Stimulated activated CD4-positive, alpha-beta T cell treated with anti-CD3 and anti-CD28 coated beads, Interleukin-12 subunit alpha, Interleukin-12 subunit beta, amount 100 ng/mL, for 48 hours (primary cell): ENCODE results near the gene PTPN1.
"Not testable (repeated sequence)": the region's sequence is repeated elsewhere in the genome, so short reads cannot be mapped to it uniquely, and the experiment has no call there.

ENCODE experiments used
- DNase-seq, 3 donors: peaks; one replicate each; pipeline ENCODE4 v3.0.0-alpha.2; 2020; ENCODE audit warnings: low read depth in 2 of 3, low spot score in 1 of 3

PTPN1 gene

DNA sequence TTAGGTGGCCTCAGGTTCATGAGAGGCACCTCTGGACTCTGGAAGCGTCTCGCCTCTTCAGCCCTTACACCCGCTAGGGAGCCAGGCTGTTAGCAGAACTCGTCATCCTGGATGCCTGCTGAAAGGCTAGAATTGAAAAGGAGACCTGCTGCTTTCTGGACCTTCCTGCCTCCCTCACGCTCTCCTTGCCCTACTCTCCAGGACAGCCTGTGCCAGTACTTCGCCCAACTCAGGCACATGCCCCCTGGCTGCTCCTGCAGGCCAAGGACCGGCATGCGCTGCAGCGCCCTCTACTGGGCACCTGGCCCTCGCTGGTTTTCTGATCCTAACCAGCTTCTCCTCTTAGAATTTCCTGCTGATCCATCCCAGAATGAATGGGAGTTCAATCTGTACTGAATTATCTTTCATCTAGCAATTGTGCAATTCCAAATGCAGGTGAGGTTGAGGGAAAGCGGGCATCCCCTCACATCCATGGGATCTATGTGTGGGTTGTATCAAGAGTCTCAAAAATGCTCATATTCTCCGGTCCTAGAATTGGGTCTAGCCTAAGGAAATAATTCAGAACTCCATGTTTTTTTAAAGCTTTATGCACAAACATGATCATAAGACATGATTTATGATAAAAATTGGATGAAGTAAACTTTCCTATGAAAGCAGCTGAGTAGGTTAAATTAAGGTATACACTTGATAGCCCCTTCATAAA is 78.0 kb downstream of the PTPN1 start:
- peak; percentile 54 to 75 (median 71) for DNase-seq

DNA sequence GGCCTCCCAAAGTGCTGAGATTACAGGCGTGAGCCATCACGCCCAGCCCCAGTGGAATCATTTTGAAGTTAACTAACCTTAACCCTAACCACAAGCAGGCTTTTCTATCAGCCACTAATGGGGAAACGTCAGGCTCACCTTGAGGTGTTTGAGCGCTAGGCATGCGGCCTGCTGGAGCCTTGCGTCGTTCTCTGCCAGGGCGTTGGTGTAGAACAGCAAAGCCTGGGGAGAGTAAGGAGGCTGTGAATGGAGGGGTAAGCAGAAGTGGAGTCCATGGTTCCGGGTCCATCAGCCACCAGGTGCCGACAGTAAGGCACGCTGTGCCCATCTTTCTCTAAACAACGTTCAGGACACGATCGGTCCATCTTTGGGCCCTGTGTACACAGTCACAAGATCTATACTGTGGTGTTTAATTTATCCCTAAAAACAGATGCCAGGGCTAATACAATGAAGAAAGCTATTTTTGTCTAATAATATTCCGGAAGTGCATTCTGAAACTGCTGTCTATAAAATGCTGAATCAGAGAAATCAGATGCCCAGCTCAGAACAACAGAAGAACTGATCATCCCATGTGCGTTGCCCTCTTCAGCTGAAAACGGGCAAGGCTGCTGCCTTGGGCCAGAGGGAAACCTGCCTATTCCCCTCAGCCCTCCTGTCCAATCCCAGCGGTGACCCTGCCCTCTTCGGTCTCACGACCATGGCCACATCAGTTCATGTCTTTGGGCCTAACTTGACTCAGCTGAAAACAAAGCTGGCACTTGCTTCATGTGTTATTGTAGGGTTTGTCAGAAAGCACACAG is 79.6 kb downstream of the PTPN1 start:
- DNase-seq: no peak

DNA sequence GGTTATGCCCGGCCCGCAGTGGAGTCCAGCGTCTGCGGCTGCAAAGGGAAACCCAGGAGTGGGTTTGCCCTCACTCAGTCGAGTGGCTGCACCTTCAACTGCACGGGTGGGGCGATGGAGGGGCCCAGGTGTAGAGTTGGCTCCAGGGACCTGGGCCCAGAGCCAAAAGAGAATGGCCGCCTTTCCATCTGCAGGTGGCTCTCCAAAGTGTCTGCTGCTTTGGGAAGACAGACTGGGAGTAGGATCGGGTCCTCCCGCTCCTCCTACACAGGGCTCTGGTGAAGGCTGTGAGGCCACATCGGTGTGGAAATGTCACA is 80.1 kb downstream of the PTPN1 start:
- DNase-seq: no peak

DNA sequence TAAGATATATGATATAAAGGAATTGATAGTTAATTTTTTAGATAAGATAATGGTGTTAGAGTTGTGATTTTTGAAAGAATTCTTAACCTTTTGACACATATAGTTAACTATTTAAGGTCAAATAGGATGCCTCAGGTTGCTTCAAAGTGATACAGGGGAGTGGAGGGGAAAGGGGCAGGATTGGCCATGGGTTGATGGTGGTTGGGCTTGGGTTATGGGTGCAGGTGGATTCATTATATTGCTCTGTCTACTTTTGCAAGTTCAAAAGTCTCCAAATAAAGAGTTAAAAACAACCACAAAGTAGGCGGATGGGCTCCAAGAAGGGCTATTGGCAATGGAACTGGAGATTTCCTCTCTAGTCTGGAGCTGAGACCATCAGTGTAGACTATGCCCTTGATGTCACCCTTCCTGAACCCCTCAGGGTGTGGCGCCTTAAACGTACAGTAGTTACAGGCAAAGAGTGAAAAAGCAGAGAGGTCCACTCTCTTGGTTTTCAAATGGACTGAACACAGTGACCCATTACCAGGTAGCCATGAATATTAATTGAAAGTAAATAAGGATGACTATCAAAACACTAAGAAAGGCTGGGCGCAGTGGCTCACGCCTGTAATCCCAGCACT is 81.2 kb downstream of the PTPN1 start:
- no peak for DNase-seq

DNA sequence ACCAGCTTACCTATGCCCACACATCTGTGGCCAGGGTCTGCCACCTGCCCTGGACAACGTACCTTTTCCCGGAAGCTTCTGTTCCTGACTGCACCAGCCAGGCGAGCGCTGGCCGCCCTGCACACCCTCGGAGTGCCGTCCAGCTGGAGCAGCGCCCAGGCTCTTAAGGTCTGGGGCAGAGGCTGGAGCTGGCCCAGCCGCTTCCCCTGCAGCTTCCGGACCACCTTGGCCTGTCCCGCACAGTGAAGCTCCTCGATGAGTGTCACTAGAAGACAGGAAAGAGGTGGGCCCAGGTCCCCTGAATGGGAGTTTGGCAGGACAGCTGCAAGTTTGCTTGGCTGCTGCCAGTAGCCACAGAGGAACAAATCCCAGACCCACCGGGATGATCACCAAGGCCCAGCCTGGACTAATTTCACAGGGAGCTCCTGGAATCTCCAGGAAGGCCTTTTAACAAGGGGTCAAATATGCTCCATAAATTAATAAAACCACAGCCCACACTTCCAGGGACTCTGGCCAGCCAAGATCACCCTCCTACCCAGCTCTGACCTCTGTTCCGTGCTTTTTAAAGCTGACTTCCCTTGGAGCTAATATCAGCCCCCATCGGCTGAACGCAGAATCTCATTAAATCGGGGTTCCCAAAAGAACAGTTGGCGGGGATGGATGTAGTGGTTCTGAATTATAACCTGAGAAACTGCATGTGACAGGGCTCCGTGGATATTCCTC is 82.3 kb downstream of the PTPN1 start:
- DNase-seq: no peak

DNA sequence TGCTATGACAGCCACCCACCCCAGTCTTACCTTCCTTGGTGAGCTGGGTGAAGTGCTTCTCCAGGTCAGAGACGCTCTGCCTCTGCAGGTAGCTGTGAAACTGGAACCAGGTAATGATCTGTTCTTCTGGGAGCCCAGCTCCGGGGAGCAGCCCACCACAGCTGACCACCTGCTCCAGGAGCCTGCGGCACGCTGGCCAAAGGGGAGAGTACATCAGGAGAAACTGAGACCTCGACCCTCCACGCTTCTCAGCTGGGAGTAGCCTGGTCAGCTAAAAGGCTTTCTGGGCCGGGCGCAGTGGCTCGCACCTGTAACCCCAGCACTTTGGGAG is 82.8 kb downstream of the PTPN1 start:
- no peak for DNase-seq

DNA sequence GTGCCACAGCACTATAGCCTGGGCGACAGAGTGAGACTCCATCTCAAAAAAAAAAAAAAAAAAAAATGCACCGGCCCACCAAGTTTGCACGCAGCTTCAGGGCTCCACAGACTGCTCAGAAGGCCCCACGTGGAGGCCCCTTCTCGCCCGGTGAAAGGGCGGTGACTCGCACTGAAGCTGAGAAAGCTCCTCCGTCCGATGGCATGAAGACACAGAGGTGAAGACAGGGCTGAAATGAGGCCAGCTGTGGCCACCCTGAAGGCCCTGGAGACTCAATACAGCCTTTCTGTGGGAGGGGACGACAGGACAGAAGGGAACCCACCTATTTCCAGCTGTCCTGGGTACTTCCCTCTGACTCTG is 84.0 kb downstream of the PTPN1 start:
- no peak for DNase-seq

DNA sequence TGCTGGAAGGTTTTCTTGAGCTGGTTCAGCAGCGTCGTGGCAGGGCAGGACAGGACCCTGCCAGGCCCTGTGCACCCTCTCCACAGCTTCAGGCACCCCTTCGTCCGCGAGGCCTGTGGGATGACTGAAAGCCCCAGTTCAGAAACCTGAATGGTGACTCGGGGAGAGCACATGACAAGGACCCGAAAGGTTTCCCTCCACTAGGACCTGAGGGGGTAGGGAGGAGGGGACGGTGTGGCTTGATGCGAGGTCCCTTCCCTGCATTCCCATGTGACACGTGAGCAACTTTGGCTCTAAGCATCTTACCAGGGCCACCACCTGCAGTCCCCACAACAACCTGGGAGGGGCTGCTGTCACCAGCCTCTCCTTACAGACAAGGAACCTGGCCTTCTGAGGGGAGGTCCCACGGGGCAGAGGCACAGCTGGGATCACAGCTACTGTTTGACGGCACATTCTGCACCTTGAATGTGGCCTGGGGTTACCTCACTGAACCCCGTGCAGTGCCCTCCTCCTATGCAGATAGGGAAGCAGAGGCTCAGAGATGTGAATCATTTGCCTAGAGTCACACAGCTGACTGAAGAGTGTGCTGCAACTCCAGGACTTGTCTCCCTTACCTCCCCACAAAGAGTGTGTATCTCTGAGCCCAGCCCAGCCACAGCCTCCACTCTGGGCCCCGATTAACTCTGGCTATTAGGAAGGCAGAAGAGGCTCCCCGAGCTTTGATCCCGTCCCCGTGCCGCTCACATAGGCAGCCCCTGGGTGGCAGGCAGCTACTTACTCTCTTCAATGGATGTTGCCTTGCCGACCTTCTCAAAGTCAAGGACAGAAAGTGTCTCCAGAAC is 84.6 kb downstream of the PTPN1 start:
- DNase-seq: no peak

DNA sequence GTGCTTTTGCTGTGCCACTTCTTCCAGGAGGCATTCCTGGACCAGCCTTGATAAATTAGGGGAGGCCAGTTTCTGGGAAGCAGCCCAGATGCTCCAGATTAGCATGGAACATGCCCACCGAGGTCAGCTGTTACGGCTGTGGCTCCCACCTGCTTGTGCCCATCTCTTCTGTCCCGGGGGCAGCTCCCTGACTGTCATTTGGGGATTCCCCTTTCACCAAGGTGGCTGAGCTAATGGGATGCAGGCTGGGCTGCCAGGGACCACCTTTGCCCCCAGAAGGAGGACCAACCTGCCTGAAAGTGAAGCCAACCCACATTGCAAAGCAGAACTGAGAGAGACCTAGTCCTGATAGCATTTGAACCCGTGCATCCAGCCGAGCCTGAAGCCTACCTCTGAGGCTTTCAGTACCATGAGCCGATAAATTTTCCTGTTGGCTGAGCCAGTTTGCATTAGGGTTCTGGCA is 85.3 kb downstream of the PTPN1 start:
- no peak for DNase-seq

DNA sequence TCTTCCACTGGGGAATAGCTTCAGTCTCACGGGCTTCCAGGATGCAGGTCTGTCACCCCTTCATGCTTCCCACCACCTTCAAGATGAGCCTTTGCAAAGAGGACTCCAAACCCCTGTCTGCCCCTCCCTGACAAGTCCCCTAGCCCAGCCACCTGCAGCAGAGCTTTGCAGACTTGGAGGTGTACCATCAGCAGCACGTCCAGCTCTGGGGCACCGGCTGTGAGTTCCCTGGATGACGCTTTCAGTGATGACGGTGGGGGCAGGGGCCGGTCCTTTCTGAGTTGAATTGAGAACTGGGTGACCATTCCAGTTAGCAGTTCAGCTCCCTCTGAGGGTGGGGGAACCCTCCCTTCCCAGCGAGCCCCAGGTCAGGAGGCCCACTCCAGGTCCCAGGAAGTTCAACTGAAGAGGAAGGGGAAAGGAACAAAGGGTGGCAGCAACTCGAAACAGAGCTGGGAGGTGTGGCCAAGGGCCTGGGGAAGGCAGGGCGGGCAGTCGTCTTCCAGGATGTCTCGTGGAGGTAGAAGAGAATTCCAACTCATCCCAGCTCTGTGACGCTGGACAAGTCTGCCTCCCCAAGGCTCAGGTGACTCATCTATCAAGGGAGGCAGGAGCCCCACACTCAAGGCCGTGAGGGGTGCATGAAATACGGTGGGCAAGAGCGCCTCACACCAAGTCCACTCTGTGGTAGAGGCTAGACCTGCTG is 86.0 kb downstream of the PTPN1 start:
- DNase-seq: no peak

DNA sequence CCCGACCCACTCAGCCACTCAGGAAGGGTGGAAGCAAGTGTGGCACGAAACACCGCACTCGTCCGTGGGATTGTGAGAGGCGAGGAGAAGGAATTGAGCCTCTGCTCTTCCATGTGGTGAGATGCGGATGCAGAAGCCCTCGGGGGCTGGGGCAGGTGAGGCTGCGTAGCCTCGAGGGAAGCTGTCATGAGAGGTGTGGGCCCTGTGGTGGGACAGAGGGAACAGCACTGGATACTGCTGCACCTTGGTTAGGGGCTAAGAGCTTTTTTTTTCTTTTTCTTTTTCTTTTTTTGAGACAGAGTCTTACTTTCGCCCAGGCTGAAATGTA is 86.5 kb downstream of the PTPN1 start:
- no peak for DNase-seq

DNA sequence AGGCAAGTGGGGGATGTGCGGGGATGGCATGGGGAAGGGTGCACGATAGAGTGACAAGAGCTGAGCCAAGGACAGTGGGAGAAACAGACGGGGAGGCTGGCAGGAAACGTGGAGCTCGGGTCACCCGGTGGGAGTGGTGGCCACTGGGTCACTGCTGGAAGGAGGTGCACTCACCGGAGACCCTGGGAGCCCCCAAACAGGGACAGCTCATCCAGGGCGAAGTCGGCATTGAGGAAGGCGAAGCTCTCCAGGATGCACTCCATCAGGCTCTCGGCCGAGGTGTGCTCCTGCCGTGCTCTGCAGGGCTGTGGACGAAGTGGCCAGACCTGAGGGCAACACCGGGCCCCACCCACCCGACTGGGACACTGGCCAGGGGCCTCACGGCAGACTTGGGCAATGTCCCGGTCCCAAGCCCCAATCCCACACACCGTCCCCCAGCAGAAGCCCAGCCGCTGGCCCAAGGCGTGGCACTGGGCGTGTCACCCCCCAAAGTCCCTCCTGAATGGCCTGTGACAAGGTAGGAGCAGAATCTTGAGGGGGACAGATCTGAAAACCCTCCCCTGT is 87.3 kb downstream of the PTPN1 start:
- DNase-seq: no peak

DNA sequence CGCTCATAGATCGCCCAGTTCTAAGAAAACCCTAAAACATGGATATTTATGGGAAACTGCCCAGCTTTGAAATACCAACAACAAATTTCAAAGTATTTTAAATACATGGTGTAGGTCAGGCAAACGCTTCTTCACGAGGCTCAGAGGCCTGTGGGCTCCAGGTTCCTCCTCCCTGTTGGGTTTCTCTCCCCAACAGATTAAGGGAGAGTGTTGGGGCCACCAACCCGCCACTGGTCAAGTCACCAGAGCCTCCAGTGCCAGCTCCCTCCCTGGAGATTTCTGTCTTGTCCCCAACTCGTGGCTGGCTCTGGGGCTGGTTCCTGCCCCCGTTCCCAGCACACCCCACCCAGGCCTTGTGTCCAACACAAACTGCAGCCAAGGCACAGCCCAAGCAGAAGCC is 87.9 kb downstream of the PTPN1 start:
- DNase-seq: no peak

DNA sequence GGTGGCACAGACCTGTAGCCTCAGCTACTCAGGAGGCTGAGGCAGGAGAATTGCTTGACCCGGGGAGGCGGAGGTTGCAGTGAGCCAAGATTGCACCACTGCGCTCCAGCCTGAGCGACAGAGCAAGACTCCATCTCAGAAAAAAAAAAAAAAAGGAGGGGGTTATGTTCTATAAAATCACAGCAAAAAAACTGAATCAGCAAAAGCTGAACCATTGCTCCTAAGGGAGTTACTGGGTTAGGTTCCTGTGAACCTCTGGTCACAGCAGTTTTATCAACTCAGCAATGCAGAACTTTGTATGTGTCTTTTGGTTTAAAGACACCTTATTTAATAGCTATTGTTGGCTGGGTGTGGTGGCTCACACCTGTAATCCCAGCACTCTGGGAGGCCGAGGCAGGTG is 88.6 kb downstream of the PTPN1 start:
- DNase-seq: not testable (repeated sequence)

DNA sequence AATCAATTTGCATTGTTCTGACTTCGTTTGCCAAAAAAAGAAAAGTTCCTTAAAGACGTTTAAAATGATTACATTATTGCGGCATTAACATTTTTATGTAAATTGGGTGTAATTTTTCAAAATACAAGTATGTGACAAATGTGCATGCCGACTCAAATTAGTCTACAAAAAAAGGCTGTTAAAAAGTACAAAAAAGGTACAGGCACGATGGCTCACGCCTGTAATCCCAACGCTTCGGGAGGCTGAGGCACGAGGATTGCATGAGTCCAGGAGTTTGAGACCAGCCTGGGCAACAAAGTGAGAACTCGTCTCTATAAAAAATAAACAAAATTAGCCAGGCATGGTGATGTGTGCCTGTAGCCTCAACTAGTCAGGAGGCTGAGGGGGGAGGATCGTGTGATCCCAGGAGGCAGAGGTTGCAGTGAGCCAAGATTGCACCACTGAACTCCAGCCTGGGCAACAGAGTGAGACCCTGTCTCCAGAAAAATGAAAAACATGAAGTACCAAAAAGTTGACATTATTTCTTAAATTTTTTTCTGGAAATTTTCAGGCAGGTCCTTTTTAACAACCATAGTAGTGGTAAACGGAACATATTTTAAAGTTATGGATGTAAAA is 90.2 kb downstream of the PTPN1 start:
- DNase-seq: no peak

DNA sequence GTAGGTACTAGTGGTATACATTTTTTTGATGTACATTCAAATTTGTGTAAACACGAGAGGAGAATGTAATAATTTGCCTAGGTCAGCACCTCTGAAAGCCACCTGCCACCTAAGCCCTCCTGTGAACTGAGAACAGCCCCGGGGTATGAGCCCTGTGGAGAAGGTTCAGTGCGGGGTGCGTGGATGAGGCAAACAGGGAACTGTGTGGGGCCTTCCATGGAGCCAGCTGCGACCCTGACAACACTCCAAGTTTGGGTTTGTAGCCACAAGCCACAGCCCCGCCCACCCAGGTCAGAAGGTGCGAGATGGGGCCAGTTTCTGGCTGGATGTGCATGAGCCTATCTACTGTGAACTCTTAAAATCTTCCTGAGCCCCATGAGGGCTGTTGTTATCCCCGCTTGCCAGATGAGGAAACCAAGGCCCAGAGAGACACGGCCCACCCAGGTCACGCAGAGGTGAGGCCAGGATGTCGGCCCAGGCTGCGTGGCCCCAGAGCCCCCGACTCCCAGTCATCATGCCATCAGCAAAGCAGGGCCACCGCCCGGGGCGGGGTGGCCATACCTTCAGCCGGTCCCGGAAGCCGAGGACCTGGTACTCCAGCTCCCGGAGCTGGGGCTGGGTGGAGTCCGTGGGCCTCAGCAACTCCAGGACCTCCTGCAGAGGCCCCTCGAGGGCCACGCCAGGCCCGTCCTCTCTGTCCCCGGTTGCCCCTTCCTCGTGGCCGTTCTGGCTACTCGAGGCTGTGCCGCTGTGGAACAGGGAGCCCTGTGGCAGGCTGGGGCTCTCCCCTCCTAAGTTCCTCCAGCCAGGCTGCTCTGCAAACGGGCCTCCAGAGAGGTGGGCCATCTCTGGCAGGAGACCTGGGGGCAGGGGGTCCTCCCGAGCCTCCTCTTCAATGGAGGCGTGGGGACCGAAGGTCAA is 91.6 kb downstream of the PTPN1 start:
- no peak for DNase-seq

DNA sequence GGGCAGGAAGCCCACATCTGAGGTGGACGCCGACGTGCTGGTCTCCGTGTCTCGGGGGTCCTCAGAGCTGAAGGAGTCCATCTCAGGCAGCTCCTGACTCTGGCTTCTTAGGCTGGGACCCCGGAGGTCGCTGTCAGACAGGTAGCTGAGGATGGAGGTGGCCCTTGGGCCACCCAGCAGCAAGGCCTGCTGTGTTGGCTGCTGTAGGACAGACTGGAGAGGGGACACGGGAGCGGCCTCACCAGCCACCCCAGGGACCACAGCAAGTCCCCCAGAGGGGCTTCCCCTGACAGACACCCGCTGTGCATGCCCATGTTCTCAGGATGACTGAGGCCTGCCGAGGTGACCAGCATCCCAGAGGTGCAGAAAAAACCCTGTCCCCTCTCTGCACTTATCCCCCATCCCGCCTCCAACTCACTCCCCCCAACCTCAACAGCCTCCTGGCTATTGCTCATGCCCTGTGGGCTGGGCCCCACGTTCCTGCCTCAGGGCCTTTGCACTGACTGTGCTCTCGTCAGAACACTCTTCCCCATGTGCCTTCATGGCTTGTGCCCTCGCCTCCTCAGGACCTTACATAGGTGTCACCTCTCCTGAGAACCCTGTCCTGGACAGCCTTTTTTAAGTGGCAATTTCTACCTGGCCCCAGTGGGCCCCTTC is 92.4 kb downstream of the PTPN1 start:
- DNase-seq: no peak

DNA sequence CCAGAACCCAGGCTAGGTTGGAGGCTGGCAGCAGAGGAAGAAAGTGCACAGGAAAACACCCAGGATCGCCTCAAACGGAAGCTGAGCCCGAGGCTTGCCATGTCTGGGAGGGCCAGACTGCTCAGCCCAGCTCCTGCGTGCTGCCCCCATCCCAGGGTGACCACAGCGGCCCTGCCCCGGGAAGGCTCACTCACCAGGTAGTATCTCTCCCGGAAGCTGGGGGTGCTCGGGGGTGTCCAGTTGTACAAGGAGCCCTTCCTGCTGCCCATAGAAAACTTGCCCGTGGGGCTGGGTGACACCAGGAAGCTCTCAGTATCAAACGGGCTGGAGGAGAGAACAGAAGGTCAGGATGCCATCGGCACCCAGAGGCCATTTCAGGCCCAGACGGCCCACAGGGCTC is 94.3 kb downstream of the PTPN1 start:
- no peak for DNase-seq
